Measurements from ENCODE around the gene MPHOSPH10.
"Not testable (repeated sequence)": the region's sequence is repeated elsewhere in the genome, so short reads cannot be mapped to it uniquely, and the experiment has no call there.

MPHOSPH10 gene

GRCh38 chr2:71122387-71123298 is 7.8 kb upstream of the MPHOSPH10 start:
- no peak for DNase-seq

DNA sequence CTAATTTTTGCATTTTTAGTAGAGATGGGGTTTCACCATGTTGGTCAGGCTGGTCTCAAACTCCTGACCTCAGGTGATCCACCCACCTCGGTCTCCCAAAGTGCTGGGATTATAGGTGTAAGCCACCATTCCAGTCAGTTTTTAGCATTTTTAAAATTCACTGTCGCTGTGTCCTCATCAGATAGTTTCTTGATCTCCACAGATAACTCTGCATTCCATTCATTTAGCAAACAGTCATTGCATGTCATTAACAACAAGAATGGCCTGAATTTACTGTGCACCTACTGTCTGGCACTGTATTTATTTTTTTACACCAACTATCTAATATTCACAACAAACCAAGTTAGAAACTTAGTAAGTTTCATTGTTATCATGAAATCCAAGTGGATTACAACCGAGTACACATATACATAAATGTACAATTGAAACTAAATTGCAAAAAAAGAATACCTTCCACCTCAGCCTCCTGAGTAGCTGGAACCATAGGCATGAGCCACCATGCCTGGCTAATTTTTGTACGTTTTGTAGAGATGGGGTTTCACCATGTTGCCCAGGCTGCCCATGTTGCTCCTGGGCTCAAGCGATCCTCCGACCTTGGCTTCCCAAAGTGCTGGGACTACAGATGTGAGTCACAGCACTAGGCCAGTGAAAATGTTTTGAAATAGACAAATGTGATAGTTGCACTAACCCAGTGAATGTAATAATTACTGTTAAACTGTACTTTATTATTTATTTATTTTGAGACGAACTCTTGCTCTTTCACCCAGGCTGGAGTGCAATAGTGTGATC is 4.7 kb upstream of the MPHOSPH10 start:
- no peak for DNase-seq

DNA sequence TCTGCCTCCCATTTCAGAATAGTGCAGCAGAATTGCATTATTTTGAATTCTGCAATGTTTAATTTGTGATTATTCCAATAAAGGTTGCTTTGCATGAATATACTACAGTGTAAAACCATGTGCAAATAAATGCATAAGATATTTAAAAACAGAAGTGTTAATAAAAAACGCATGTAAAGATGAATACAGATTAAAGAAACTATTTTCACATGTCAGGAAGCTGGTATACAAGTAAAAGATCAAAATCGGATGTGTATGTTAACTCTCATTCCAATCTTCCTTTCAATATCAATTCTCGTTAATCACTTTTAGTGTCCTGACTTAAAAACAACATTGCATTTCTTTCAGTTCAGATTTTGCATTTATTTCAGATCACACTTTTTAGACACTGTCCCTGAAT is 3.5 kb upstream of the MPHOSPH10 start:
- DNase-seq, result no peak

GRCh38 chr2:71129114-71129901 is 1.1 kb upstream of the MPHOSPH10 start:
- no peak for DNase-seq

DNA sequence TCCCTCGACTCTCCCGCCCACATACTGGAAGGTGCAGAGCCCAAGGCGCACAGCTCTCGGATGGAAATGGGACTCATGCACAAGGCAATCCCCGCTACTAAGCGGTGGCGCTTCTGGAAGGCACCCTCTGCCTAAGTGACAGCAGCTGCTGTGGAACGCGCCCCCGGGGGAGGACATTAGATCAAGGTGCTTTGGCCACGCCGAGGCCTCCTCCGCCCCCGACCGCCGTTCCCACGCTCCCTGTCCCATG is 607 bp upstream of the MPHOSPH10 start:
- DNase-seq, result peak in 1 of 2 donors; percentile 62

DNA sequence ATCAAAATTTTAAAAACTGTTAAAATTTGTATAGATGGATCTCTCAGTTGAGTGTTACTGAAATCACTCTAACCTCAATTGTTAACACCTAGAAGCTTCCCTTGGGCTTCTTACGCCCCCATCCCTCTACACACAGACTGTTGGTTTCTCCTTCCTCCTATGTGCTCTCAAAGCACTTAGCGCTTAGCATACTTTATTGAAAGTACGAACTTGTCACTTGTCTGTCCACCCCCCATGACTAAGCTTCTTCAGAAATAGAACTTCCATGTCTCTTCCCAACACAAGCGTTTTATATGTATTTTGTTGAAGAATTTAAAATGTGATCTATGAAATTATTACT is 441 bp downstream of the MPHOSPH10 start:
- DNase-seq, result peak; percentile 17 to 26

GRCh38 chr2:71131387-71132166 is 1.1 kb downstream of the MPHOSPH10 start:
- not testable (repeated sequence) for DNase-seq

DNA sequence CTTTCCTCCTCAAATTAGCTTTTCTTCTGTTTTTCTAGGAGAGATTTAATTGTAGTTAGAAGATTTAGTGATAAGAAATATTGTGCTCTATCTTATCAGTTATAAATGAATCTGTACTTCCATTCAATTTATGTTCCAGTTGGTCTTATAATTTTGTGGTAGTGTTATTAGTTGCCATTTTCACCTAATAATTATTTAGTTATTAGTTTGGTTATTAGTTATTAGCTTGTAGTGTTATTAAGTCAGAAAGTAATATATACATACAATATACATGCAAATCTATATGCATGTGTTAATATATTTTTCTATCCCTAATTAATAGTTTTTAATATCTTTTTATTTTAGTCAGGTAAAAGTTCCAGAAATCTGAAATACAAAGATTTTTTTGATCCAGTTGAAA is 3.2 kb downstream of the MPHOSPH10 start:
- DNase-seq, result no peak

DNA sequence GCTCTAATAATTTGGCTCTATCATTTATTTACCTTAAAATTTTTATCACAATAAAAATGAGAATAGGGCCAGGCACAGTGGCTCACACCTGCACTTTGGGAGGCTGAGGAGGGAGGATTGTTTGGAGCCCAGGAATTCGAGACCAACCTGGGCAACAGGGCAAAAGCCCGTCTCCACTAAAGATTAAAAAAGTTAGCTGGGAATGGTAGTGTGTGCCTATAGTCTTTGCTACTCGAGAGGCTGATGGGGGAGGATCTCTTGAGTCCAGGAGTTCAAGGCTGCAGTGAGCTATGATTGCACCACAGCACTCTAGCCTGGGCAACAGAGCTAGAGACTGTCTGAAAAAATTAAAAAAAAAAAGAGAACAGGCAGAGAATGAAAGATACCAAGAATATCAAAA is 5.7 kb downstream of the MPHOSPH10 start:
- DNase-seq, result no peak

- no peak for DNase-seq
Observed at GRCh38 chr2:71143782-71144181, 13.3 kb downstream of the MPHOSPH10 start.

GRCh38 chr2:71148506-71149063 is 18.2 kb downstream of the MPHOSPH10 start:
- no peak for DNase-seq

GRCh38 chr2:71150082-71150816 is 19.8 kb downstream of the MPHOSPH10 start:
- DNase-seq, result no peak

GRCh38 chr2:71151620-71152019 is 21.2 kb downstream of the MPHOSPH10 start:
- no peak for DNase-seq

DNA sequence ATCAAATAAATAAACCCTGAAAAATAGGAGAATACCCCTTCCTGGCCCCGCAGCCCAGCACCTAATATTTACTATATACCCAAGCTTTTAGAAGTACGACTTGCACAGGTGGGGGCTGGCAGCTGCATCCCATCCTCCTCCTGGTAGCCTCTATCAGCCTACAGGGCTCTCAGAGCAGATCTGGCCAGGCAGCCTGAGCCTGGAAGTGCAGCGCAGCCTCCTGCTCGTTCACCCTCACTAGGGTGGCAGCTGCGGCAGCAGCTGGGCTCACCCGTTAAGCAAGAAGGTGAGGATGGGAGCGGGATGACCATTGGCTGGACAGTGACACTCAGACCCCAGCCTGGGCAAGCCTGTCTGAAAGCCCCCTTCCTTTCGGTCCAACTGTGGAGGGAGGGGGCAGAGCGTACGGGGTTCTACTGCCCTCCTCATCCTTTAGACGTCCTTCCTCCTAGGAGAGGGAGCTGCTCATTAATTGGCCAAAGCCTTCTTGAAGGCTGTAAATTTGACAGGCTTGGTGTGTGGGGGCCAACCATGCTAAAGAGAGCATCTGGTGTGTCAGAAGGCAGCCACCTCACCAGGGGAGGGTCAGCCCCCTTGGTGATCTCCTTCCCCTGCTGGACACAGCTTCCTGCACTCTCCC is 23.3 kb downstream of the MPHOSPH10 start:
- DNase-seq, result no peak

DNA sequence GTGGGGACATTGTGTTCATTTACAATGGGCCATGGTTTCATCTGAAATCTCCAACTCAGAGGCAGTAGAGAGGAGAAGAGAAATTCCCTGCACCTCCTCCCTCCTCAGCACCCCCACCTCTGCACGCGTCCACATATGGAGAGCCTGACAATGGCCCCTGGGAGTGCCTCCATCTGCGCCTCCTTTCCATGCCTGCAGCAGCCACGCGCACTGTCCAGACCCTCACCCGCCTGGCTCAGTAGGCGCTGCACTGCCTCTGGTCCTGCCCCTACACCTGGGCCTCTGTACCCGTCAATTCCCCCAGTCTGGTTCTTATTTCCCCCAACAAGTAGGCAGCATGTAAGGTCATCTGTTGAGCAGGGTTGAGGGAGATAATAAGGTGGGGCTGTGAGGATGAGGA is 23.8 kb downstream of the MPHOSPH10 start:
- DNase-seq, result no peak

GRCh38 chr2:71154798-71155197 is 24.4 kb downstream of the MPHOSPH10 start:
- DNase-seq, result no peak

DNA sequence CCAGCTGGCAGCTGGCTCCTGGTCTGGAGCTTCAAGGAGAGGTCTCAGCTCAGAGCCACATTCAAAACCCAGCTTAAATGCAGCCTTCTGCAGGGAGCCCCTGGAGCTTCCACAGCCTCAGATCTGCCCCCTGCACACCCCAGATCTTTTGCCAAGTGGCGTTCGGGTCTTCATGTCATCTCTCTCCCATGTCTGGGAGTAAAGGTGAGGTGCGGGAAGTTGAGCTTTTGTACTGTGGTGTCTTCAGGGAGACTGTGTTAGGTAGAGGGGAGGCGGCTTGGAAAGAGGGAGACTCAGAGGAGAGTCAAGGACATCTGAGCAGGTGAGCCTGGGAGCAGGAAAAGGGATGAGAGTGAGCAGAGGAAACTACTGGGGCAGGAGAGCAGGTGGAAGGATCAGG is 25.4 kb downstream of the MPHOSPH10 start:
- DNase-seq, result no peak

- no peak for DNase-seq
Observed at GRCh38 chr2:71156573-71156972, 26.1 kb downstream of the MPHOSPH10 start.

DNA sequence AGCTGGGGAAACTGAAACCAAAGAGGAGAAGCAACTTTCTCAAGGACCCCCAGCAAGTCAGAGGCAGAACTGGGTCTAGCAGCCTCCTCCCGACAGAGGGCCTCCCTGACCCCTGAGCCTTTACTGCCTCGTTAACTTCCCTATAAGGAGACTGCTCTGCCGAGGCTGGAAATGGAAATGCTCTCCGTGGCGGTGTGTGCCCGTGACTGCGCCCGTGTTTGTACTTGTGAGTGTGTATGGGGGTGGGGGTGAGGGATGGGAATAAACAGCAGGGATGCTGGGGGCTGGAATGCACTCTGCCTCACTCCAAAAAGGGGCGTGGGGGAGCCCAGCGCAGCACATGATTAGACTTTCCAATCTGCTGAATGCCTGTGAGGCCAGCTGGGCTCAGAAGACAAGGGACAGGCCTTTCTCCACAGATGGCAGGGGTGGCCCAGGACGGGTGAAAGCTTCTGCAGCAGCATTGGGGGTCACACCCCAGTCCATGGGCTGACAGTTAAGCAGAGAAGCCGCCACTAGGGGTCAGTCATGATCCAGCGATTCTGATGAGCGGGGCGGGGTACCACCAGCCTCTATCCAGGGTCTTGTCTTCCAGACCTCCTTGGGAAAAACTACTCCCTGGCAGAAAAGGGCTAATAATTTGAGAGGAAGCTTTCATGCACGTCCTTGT is 26.8 kb downstream of the MPHOSPH10 start:
- peak in 1 of 2 donors; percentile 77 for DNase-seq

DNA sequence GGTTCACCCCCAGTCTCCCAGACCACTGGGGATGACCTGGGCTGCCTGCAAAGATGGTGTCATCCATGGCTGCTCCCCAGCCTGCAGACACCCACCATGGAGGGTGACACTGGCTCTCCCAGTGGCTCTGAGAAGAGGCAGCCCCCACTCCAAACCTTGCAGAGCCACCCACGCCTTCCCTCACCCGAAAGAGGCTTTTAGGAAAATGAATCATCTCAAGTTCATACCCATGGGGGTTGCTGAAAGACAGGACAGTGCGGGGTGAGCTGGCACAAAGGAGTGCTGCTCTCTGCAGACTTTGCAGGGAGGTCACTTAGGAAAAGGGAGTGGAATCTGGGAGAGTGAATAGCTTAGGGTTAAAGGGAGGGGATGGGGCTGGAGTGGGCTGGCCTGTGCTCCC is 36.4 kb downstream of the MPHOSPH10 start:
- no peak for DNase-seq

DNA sequence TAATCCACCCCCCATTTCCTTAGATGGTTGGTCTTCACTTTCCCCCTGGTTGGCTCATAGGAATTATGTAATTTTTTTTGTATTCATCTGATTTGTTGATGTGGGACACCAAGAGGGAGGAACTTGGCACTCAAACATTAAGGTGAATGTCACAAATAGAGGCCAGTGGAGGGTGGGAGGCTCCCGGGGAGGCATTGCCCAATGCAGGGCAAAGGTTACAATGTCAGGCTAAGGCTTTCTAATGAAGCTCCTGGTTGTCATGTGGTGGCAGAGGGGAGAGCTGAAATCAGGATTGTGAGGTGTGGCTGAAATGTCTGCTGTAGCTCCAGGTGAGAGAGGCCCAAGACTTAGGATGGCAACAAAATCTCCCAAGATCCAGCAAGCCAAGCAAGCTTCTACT is 42.7 kb downstream of the MPHOSPH10 start:
- DNase-seq, result no peak

All from inflammatory macrophage treated with lipopolysaccharide for 1 hour (primary cell).